Stimulated activated CD4-positive, alpha-beta T cell treated with anti-CD3 and anti-CD28 coated beads, Interleukin-4, amount 100 ng/mL, for 1 hour (primary cell): Measurements from ENCODE around the gene CACNG7.

Experiments used
- DNase-seq: peaks from one replicate; pipeline ENCODE4 v3.0.0-alpha.2; 2020

The CACNG7 gene

GRCh38 chr19:53983457-53984289, 74.6 kb downstream of the CACNG7 start:
- DNase-seq = no peak

GRCh38 chr19:53985863-53986262, 76.8 kb downstream of the CACNG7 start:
- DNase-seq = no peak

- no peak for DNase-seq
Observed at GRCh38 chr19:53988981-53989380, 79.9 kb downstream of the CACNG7 start.

GRCh38 chr19:53989600-53990533, 80.8 kb downstream of the CACNG7 start:
- no peak for DNase-seq

GRCh38 chr19:53991224-53992113, 82.4 kb downstream of the CACNG7 start, which contains the start of gene CACNG6:
CACNG6 (plus strand) TSS chr19:53991637; CDS start chr19:53992878, 1,241 bp downstream.
- DNase-seq = no peak

- no peak for DNase-seq
Observed at GRCh38 chr19:53992211-53992610, 83.1 kb downstream of the CACNG7 start.

GRCh38 chr19:53992815-53993214, 83.7 kb downstream of the CACNG7 start:
- DNase-seq = no peak

GRCh38 chr19:53993448-53993847, 84.4 kb downstream of the CACNG7 start:
- DNase-seq = no peak
